Measurements from ENCODE around the gene TMEM229A. TPM values are rescaled to one million over a fixed set of nuclear protein-coding genes. Genes with fewer than 3 reads are reported as not detected.

Gene TMEM229A
- total RNA-seq, 4 donors from 2014 or later = not detected

DNA sequence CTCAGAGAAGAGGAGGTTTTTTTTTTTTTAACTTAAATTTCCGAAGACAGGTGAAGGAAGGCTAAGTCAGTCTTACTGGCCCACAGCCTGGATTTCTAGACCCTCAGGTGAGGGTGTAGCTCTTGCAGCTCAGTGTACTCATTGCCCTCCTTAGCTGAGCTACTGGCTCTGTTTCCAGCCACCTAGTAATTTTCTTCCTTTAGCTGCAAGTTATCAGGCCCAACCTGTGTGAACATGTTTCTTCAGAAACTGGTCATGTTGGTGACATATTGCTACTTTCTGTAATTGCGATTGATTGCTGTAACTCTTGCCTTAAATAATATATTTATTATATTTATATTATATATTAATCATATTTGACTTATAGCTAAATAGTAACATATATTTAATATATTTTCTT lies 10.0 kb upstream of the TMEM229A start:
- no peak for TF ChIP-seq CTCF (IDR thresholded peaks at IDR 0.05; ENCODE audit: low read depth)

DNA sequence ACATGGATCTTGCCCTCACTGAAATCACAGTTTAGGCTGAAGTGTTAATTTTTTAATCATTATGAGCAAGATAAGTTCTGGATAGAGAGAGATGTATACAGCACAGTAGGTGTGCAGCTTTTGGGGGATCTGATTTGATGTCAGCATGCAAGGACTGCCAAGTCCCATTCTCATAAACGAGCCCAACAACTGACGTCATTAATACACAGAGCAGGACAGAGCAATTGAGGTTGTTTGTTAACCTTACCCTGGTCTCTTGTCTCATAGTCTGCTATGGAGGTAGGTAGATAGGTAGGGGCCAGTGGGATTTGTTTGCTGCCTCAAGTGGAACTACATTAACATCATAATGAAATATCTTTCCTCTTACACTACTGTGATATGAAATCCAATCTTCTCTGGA lies 8.6 kb upstream of the TMEM229A start:
- no peak for TF ChIP-seq CTCF (IDR thresholded peaks at IDR 0.05; ENCODE audit: low read depth)

DNA sequence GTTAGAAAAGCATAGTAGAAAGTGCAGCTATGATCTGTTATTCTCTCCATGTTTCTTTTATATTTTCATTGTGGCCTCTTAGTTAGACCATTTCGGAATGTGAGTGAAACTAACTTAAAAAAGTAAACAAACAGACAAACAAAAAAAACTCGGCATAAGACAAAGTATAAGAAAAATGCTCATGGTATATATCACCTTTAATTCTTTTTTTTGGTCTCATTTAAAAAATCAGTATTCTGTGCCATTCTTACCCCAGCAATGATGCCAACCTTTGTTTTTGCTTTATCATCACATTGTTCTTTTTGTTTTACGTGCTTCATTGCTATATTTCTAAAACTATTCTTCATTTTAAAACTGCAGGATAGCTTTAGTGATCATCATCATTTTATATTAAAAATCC lies 2.8 kb upstream of the TMEM229A start:
- no peak for TF ChIP-seq CTCF (IDR thresholded peaks at IDR 0.05; ENCODE audit: low read depth)

DNA sequence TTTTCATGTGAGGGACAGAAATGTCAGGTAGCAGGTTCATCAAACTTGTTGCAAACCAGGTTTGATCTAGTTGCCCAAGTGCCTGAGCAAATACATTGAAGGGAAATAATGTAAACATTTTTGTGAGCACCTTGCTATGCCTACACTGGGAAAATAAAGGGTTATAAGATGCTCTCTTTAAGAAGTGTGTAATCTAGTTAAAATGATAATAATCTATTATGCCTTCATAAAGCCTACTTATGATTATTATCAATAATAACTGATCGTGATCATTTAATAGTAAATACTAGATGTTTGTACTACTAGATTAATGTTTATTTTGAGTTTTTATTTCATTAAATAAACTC lies 1.9 kb upstream of the TMEM229A start:
- no peak for TF ChIP-seq CTCF (IDR thresholded peaks at IDR 0.05; ENCODE audit: low read depth)

DNA sequence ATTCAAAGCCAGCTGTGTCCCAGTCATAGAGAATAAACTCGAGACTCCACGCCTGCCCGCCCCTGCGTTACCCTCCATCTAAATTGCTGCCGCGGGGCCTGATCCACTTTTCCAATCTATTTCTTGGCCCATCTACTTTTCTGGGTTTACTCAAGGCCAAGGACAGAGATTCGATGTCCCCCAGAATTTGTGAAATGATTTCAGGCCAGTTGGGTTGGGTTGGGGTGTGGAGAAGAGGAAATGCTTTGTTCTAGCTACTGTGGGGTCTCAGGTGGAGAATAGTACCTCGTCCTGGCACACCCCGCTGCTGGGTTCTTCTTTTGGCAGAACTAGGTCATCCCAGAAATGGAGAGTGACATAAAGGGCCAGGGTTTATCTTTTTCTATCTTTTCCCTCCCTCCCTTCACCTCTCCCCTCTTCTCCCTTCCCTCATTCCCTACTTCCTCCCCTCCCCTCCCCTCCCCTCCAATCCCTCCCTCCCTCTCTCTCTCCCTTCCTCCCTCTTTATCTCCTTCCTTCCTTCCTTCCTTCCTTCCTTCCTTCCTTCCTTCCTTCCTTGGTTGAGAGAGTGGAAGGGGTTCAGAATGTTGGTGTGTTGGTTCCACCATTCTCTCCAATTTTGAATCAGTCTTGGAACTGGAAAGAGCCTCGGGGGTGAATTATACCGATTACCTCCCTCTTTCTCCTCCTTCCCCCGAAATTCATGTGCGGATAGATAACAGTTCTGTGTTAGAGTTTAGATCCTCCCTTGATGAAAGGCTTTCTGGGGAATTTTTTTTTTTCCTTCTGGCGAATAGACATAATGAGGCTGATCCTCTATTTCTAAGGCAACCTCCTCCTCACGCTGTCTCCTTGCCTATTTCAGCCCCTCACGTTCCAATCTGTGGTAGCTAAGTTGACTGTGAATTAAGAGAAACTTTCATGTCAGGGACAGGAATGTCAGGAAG lies 1.2 kb upstream of the TMEM229A start:
- TF ChIP-seq CTCF (IDR thresholded peaks at IDR 0.05; ENCODE audit: low read depth) = no peak

- no peak for TF ChIP-seq CTCF (IDR thresholded peaks at IDR 0.05; ENCODE audit: low read depth)
Observed at GRCh38 chr7:124033095-124033806, 384 bp upstream of the TMEM229A start.

- no peak for TF ChIP-seq CTCF (IDR thresholded peaks at IDR 0.05; ENCODE audit: low read depth)
Observed at GRCh38 chr7:124031919-124032318, 948 bp downstream of the TMEM229A start.
